Activated naive CD4-positive, alpha-beta T cell treated with anti-CD3 and anti-CD28 coated beads for 36 hours (primary cell): Measurements from ENCODE around the gene STK38L. TPM values are rescaled to one million over a fixed set of nuclear protein-coding genes. Genes with fewer than 3 reads are reported as not detected.
"Not testable (repeated sequence)": the region's sequence is repeated elsewhere in the genome, so short reads cannot be mapped to it uniquely, and the experiment has no call there.

Experiments used
- CTCF ChIA-PET: fragments of 350-600 bp; sonication (Branson Sonifier 250); formaldehyde crosslinking; loops from one replicate; lab custom pipeline; 2021; ENCODE audit warnings: antibody characterized with exemption; lab: Charles Lee
- DNase-seq: peaks from one replicate; pipeline ENCODE4 v3.0.0-alpha.2; 2020
- H3K27ac Mint-ChIP-seq: one replicate; pipeline ENCODE4 v1.8.0; 2021; ENCODE audit warnings: mild to moderate bottlenecking, mixed read lengths
- H3K27me3 Mint-ChIP-seq: one replicate; pipeline ENCODE4 v1.8.0; 2021; ENCODE audit warnings: low read depth, mixed read lengths
- H3K36me3 Mint-ChIP-seq: one replicate; pipeline ENCODE4 v1.8.0; 2021; ENCODE audit warnings: low read depth, mixed read lengths
- H3K4me1 Mint-ChIP-seq: one replicate; pipeline ENCODE4 v1.8.0; 2021; ENCODE audit warnings: low read depth, mixed read lengths
- H3K4me3 Mint-ChIP-seq: one replicate; pipeline ENCODE4 v1.8.0; 2021; ENCODE audit warnings: mild to moderate bottlenecking, moderate library complexity, mixed read lengths
- H3K9me3 Mint-ChIP-seq: one replicate; pipeline ENCODE4 v1.8.0; 2021; ENCODE audit warnings: mixed read lengths
- intact Hi-C: fragments of 100-400 bp; cut with micrococcal nuclease; formaldehyde crosslinking; loops from one replicate; pipeline ENCODE4 v1.15.1; 2023
- total RNA-seq, 2 experiments: library from RNA; stranded (reverse); gene quantifications; one replicate each; pipeline ENCODE4 v1.2.3, GENCODE V29; 2021

The STK38L gene
- total RNA-seq, 2 experiments from 2014 or later: 21.3 to 21.4 TPM

- Mint-ChIP-seq H3K36me3 (peaks cover 2% of the 10 kb centered on the region), H3K4me3 (no peak overlapping the region), H3K27ac (no peak overlapping the region), H3K9me3 (peaks cover 2% of the 10 kb centered on the region), H3K27me3 (no peaks in the 10 kb centered on the region), H3K4me1 (peaks cover 8% of the 10 kb centered on the region)
- CTCF ChIA-PET: no interaction called here
- DNase-seq: no peak
- intact Hi-C loops: no loop called here
Observed at GRCh38 chr12:27213304-27213703, 30.8 kb upstream of the STK38L start.

DNA sequence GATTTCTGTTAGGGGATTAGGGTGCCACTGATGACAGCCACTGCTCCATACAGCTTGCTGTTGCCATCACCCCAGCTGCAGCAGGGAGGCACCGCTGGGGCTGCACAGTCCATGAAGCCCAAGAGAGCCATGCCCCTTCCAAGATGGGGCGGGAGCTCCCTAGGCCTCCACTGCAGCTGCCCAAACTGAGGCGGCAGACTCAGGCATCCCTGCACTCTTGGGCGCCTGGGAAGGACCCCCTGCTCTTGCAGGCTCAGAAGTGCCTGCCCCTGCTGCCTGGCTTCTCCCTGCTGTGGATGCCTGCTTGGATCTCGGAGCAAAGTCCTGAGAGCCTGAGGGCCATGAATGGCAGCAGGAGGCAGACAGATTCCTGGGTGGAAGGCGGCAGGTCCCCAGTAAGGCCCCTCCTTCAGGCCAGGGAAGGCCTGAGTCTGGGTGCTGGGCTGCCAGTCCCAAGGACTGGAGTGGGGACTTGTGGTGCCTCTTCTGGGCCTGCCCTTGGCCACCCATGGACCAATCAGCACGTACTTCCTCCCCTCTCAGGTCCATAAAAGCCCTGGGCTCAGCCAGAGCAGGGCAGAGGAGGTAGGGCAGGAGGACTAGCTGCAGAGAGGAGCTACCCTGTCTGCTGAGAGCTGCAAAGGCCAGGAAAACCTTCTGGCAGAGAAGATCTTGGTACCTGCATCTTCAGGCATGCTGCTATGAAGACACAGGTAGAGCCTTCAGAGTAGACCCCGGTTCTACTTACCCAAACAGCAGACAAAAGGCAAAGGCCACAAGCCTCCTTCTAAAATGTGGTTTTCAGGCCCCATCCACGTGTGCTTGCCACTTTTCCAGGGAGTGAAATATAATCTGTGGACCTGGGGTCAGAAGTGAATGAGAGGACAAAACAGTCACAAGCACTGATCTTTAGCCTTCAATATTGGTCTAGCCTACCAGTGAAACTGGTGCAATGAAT, 30.0 kb upstream of the STK38L start:
- Mint-ChIP-seq H3K36me3 (peaks cover 2% of the 10 kb centered on the region), H3K9me3 (peaks cover 2% of the 10 kb centered on the region), H3K27me3 (no peaks in the 10 kb centered on the region), H3K4me1 (peaks cover 3% of the 10 kb centered on the region), H3K27ac (no peak overlapping the region), H3K4me3 (no peak overlapping the region)
- intact Hi-C loops: no loop called here
- CTCF ChIA-PET: no interaction called here
- no peak for DNase-seq

GRCh38 chr12:27217590-27217989, 26.5 kb upstream of the STK38L start:
- Mint-ChIP-seq H3K4me1 (peaks cover 17% of the 10 kb centered on the region), H3K27me3 (no peaks in the 10 kb centered on the region), H3K9me3 (no peaks in the 10 kb centered on the region), H3K36me3 (no peaks in the 10 kb centered on the region), H3K27ac (no peak overlapping the region), H3K4me3 (no peak overlapping the region)
- intact Hi-C loops: no loop called here
- no peak for DNase-seq
- CTCF ChIA-PET: no interaction called here

DNA sequence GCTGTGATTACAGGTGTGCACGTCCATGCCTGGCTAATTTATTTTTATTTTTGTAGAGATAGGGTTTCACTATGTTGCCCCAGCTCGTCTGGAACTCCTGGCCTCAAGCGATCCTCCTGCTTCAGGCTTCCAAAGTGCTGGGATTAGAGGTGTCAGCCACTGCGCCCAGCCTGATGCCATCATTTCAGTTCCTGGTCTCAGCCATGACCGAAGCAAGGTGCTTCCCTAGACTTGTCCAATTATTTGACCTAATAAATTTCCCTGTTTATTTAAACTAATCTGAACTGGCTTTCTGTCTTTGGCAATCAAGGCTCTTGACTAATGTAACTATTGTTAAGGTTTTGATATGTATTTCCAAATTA, 24.4 kb upstream of the STK38L start:
- no peak overlapping the region for H3K27ac Mint-ChIP-seq
- intact Hi-C loops: loop anchor here (1.0 to 5.0 kb wide), 3 partner anchors 11 to 42 kb away; no protein-coding TSS in a partner anchor

DNA sequence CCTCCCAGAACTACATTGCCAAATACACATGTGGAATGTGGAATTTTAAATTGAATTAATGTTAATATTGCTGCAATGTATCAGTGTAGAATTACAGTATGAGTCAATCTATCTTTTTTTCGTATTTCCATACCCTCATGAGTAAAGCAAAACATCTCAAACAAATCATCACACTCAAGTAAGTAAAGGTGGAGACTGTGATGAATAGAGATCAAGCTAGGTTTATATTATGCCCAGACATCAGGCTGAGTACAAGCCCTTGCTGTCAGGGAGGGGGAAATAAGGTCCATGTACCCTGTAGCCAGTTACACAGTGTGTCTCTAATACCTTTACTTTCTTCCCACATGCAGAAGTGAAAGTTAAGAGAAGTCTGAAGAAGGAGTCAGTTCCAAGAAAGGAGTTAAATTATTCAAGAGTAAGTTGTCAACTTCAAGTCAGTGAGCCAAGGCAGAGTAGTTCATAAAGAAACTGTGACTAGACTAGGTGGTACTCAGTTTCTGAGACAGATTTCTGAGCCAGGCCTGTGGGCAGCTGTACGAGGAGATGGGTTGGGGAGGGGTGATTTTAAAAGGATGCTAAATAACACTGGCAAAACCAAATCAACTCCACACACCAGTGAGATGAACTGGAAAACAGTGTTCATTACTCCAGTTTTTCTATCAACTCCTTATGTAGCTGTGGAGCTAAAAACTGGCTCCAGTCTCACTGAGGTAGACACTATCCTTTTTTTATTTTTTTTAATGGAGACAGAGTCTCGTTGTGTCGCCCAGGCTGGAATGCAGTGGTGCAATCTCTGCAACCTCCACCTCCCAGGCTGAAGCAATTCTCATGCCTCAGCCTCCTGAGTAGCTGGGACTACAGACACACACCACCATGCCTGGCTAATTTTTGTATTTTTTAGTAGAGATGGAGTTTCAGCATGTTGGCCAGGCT, 23.8 kb upstream of the STK38L start:
- Mint-ChIP-seq H3K4me1 (peaks cover 17% of the 10 kb centered on the region), H3K36me3 (no peaks in the 10 kb centered on the region), H3K9me3 (no peaks in the 10 kb centered on the region), H3K4me3 (no peak overlapping the region), H3K27me3 (no peaks in the 10 kb centered on the region), H3K27ac (peak overlapping the region; percentile 68)
- intact Hi-C loops: loop anchor here (1.0 to 5.0 kb wide), 3 partner anchors 12 to 43 kb away; no protein-coding TSS in a partner anchor
- CTCF ChIA-PET: interaction anchor here (1.5 kb wide), 1 partner anchor 86 kb away, joined by 4 read pairs; no protein-coding TSS in a partner anchor
- peak; percentile 21 for DNase-seq

More for the DNA sequence above, 24.4 kb upstream of the STK38L start:
- H3K4me1 Mint-ChIP-seq: peaks cover 17% of the 10 kb centered on the region
- CTCF ChIA-PET: interaction anchor here (1.5 kb wide), 1 partner anchor 87 kb away, joined by 4 read pairs; no protein-coding TSS in a partner anchor
- no peaks in the 10 kb centered on the region for H3K27me3 Mint-ChIP-seq
- DNase-seq: no peak
- H3K36me3 Mint-ChIP-seq: no peaks in the 10 kb centered on the region
- H3K9me3 Mint-ChIP-seq: no peaks in the 10 kb centered on the region
- no peak overlapping the region for H3K4me3 Mint-ChIP-seq

DNA sequence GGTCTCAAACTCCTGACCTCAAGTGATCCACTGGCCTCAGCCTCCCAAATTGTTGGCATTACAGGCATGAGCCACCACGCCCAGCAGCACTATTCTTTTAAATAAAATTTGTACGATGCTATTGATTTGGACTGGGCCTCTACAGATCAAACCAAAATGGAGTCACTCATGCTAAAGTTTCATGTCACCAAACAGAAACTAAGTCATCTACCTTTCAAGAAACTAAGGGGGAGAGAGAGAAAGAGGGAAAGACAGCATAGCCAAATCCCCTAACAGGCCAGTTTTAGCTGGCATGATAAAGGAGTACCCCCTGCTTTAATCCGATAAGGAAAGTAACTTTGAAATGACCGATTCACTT, 23.1 kb upstream of the STK38L start:
- Mint-ChIP-seq H3K36me3 (no peaks in the 10 kb centered on the region), H3K4me1 (peaks cover 17% of the 10 kb centered on the region), H3K4me3 (no peak overlapping the region), H3K27me3 (no peaks in the 10 kb centered on the region), H3K27ac (no peak overlapping the region), H3K9me3 (no peaks in the 10 kb centered on the region)
- CTCF ChIA-PET: interaction anchor here (1.5 kb wide), 1 partner anchor 86 kb away, joined by 4 read pairs; no protein-coding TSS in a partner anchor
- intact Hi-C loops: loop anchor here (1.0 to 5.0 kb wide), 3 partner anchors 13 to 44 kb away; no protein-coding TSS in a partner anchor
- no peak for DNase-seq

- Mint-ChIP-seq H3K9me3 (no peaks in the 10 kb centered on the region), H3K4me3 (no peak overlapping the region), H3K4me1 (peaks cover 17% of the 10 kb centered on the region), H3K36me3 (no peaks in the 10 kb centered on the region), H3K27me3 (no peaks in the 10 kb centered on the region), H3K27ac (no peak overlapping the region)
- no peak for DNase-seq
- CTCF ChIA-PET: interaction anchor here (0.7 to 0.9 kb wide), 3 partner anchors 14 to 329 kb away, joined by 3 to 4 read pairs (median 4); no protein-coding TSS in a partner anchor
- intact Hi-C loops: loop anchor here (5.0 kb wide), 1 partner anchor 45 kb away; no protein-coding TSS in a partner anchor
Observed at GRCh38 chr12:27221625-27222387, 22.3 kb upstream of the STK38L start.

DNA sequence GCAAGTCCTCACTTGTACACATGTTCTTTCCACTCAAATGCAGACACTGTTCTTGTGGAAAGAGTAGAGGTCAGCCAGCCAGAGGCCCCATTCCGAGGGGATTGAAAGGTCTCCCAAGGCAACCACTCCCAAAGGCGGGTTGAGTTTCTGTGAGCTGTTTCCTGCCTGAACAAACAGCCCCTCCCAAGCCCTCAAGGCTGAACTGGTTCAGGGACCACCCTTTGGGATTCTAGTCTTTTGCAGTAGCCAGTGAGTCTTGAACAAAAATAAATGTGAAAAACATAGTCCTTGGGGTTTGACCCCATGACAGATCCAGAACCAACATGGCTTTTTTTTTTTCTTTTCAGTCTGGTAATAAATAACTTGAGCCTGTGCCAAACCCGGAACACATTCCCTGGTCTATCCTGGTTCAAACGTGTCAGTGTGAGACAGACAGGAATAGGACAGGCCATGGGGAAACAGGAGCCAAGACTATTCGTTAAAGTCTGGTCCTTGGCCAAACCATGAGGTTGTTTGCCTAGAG, 17.6 kb upstream of the STK38L start:
- Mint-ChIP-seq H3K9me3 (no peaks in the 10 kb centered on the region), H3K36me3 (no peaks in the 10 kb centered on the region), H3K4me1 (peaks cover 2% of the 10 kb centered on the region), H3K4me3 (no peak overlapping the region), H3K27ac (no peak overlapping the region), H3K27me3 (no peaks in the 10 kb centered on the region)
- CTCF ChIA-PET: interaction anchor here (0.5 kb wide), 1 partner anchor 75 kb away, joined by 6 read pairs; no protein-coding TSS in a partner anchor
- intact Hi-C loops: no loop called here
- DNase-seq: no peak

DNA sequence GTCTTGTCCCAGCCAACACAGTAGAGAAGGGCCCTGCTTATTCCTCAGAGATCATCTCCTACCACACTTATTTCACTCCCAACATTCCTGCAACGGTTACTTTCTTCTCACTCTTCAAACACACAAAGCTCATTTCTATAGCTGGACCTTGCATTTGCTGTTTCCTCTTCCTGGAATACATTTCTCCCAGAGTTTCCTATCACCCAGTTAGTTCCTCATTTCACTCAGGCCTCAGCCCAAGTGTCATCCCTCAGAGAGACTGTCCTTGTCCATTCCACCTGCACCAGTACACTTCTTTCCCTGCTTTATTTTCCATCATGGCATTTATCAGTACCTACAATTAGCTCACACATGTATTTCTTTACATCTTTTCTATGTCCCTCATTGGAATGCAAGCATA, 14.7 kb upstream of the STK38L start:
- intact Hi-C loops: no loop called here

GRCh38 chr12:27231374-27231773, 12.7 kb upstream of the STK38L start:
- CTCF ChIA-PET, H3K4me1 Mint-ChIP-seq, intact Hi-C loops: not testable (repeated sequence)

More for the DNA sequence above, 14.7 kb upstream of the STK38L start:
- no peak for DNase-seq
- Mint-ChIP-seq H3K36me3 (no peaks in the 10 kb centered on the region), H3K27me3 (no peaks in the 10 kb centered on the region), H3K27ac (no peak overlapping the region), H3K4me3 (no peak overlapping the region), H3K4me1 (no peaks in the 10 kb centered on the region), H3K9me3 (no peaks in the 10 kb centered on the region)
- CTCF ChIA-PET: interaction anchor here (1.2 kb wide), 1 partner anchor 63 kb away, joined by 3 read pairs; no protein-coding TSS in a partner anchor

GRCh38 chr12:27233814-27234213, 10.3 kb upstream of the STK38L start:
- no peak overlapping the region for H3K27ac Mint-ChIP-seq
- CTCF ChIA-PET: no interaction called here
- H3K4me1 Mint-ChIP-seq: peaks cover 20% of the 10 kb centered on the region
- no peaks in the 10 kb centered on the region for H3K36me3 Mint-ChIP-seq
- intact Hi-C loops: no loop called here
- no peak overlapping the region for H3K4me3 Mint-ChIP-seq
- no peak for DNase-seq
- no peaks in the 10 kb centered on the region for H3K9me3 Mint-ChIP-seq
- no peaks in the 10 kb centered on the region for H3K27me3 Mint-ChIP-seq

More at GRCh38 chr12:27231374-27231773, 12.7 kb upstream of the STK38L start:
- not testable (repeated sequence) for H3K4me3 Mint-ChIP-seq, DNase-seq, H3K9me3 Mint-ChIP-seq, H3K27ac Mint-ChIP-seq, H3K36me3 Mint-ChIP-seq, H3K27me3 Mint-ChIP-seq
